ENCODE data around the gene EVPLL. TPM values are rescaled to one million over a fixed set of nuclear protein-coding genes. Genes with fewer than 3 reads are reported as not detected.
A peak's percentile ranks its signal among the peaks of the same experiment; 100 is the strongest.
"Not testable (repeated sequence)": the region's sequence is repeated elsewhere in the genome, so short reads cannot be mapped to it uniquely, and the experiment has no call there.

EVPLL gene
- total and polyA plus RNA-seq, 12 donors = 0.03 TPM; not detected in 11

GRCh38 chr17:18382441-18383078 lies 5.0 kb downstream of the EVPLL start:
- Histone ChIP-seq H3K4me1 (peaks cover 0 to 4% (median 0%) of the 10 kb centered on the region in 9 donors), H3K27me3 (peaks cover 0 to 48% (median 43%) of the 10 kb centered on the region in 7 donors), H3K4me3 (no peak overlapping the region), H3K27ac (no peak overlapping the region), H3K36me3 (no peaks in the 10 kb centered on the region), H3K9me3 (no peaks in the 10 kb centered on the region)
- no peak for ATAC-seq
- no peak for DNase-seq
- intact Hi-C loops (cut with DNase I) = loop anchor here in 1 of 10 donors (10.0 kb wide), 1 partner anchor 58 kb away; no protein-coding TSS in a partner anchor
- WGBS, 2 donors = 55 to 62% methylated on average over 34 to 36 of the region's 36 CpGs
- TF ChIP-seq, protein P1, sequence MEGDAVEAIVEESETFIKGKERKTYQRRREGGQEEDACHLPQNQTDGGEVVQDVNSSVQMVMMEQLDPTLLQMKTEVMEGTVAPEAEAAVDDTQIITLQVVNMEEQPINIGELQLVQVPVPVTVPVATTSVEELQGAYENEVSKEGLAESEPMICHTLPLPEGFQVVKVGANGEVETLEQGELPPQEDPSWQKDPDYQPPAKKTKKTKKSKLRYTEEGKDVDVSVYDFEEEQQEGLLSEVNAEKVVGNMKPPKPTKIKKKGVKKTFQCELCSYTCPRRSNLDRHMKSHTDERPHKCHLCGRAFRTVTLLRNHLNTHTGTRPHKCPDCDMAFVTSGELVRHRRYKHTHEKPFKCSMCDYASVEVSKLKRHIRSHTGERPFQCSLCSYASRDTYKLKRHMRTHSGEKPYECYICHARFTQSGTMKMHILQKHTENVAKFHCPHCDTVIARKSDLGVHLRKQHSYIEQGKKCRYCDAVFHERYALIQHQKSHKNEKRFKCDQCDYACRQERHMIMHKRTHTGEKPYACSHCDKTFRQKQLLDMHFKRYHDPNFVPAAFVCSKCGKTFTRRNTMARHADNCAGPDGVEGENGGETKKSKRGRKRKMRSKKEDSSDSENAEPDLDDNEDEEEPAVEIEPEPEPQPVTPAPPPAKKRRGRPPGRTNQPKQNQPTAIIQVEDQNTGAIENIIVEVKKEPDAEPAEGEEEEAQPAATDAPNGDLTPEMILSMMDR (IDR thresholded peaks at IDR 0.05) = no peak

- not testable (repeated sequence) for H3K36me3 ChIP-seq, H3K4me3 ChIP-seq, H3K9me3 ChIP-seq, DNase-seq, H3K27ac ChIP-seq, H3K4me1 ChIP-seq
- H3K27me3 ChIP-seq = peaks cover 0 to 48% (median 43%) of the 10 kb centered on the region in 7 donors
- ATAC-seq = peak in 1 of 8 donors; percentile 51
- intact Hi-C loops (cut with DNase I) = loop anchor here in 1 of 10 donors (10.0 kb wide), 1 partner anchor 58 kb away; no protein-coding TSS in a partner anchor
- WGBS, 2 donors = 11 to 16% methylated on average over 29 to 36 of the region's 36 CpGs
These were observed 5.5 kb downstream of the EVPLL start for GRCh38 chr17:18383079-18383481.

GRCh38 chr17:18384271-18384670 lies 6.7 kb downstream of the EVPLL start:
- peaks cover 0 to 48% (median 43%) of the 10 kb centered on the region in 7 donors for H3K27me3 ChIP-seq
- intact Hi-C loops (cut with DNase I) = loop anchor here in 1 of 10 donors (10.0 kb wide), 1 partner anchor 59 kb away; no protein-coding TSS in a partner anchor
- H3K27ac ChIP-seq, ATAC-seq, H3K9me3 ChIP-seq, H3K4me1 ChIP-seq, H3K4me3 ChIP-seq, DNase-seq, H3K36me3 ChIP-seq: not testable (repeated sequence)
- 84 to 87% methylated on average over 7 of the region's 7 CpGs for WGBS, 2 donors

GRCh38 chr17:18387583-18387982 lies 10.0 kb downstream of the EVPLL start:
- DNase-seq, H3K27ac ChIP-seq, H3K4me3 ChIP-seq, H3K36me3 ChIP-seq, H3K9me3 ChIP-seq, ATAC-seq, H3K4me1 ChIP-seq: not testable (repeated sequence)
- peaks cover 0 to 17% (median 16%) of the 10 kb centered on the region in 7 donors for H3K27me3 ChIP-seq
- intact Hi-C loops (cut with DNase I) = loop anchor here in 1 of 10 donors (10.0 kb wide), 1 partner anchor 63 kb away; no protein-coding TSS in a partner anchor
- 85 to 90% methylated on average over 5 of the region's 5 CpGs for WGBS, 2 donors

- WGBS, 2 donors = 81 to 94% methylated on average over 4 of the region's 4 CpGs
- not testable (repeated sequence) for DNase-seq, H3K36me3 ChIP-seq, H3K9me3 ChIP-seq, H3K4me3 ChIP-seq, H3K4me1 ChIP-seq, H3K27ac ChIP-seq
- intact Hi-C loops (cut with DNase I) = loop anchor here in 1 of 10 donors (10.0 kb wide), 1 partner anchor 63 kb away; no protein-coding TSS in a partner anchor
- H3K27me3 ChIP-seq = peaks cover 0 to 10% (median 9%) of the 10 kb centered on the region in 7 donors
- peak in 1 of 8 donors; percentile 11 for ATAC-seq
These were observed 10.7 kb downstream of the EVPLL start for GRCh38 chr17:18388266-18388665.

- DNase-seq = not testable (repeated sequence)
These were observed 11.2 kb downstream of the EVPLL start for GRCh38 chr17:18388728-18389127.

GRCh38 chr17:18401872-18402590 lies 24.5 kb downstream of the EVPLL start:
- H3K9me3 ChIP-seq; ATAC-seq; H3K27me3 ChIP-seq; H3K4me3 ChIP-seq; H3K36me3 ChIP-seq; H3K27ac ChIP-seq; H3K4me1 ChIP-seq; intact Hi-C loops (cut with DNase I); DNase-seq: not testable (repeated sequence)
- WGBS, 2 donors = 62 to 64% methylated on average over 5 to 7 of the region's 7 CpGs

More at GRCh38 chr17:18388728-18389127, 11.2 kb downstream of the EVPLL start:
- not testable (repeated sequence) for H3K27ac ChIP-seq, H3K9me3 ChIP-seq, H3K4me1 ChIP-seq, H3K4me3 ChIP-seq, H3K36me3 ChIP-seq, H3K27me3 ChIP-seq
- peak in 4 of 8 donors; percentile 33 to 69 (median 48) for ATAC-seq
- WGBS, 2 donors = 61 to 94% methylated on average over 1 to 3 of the region's 10 CpGs
- intact Hi-C loops (cut with DNase I) = loop anchor here in 1 of 10 donors (10.0 kb wide), 1 partner anchor 64 kb away; no protein-coding TSS in a partner anchor

GRCh38 chr17:18403166-18403565 lies 25.6 kb downstream of the EVPLL start:
- H3K27me3 ChIP-seq; H3K4me3 ChIP-seq; H3K4me1 ChIP-seq; H3K36me3 ChIP-seq; DNase-seq; H3K27ac ChIP-seq; intact Hi-C loops (cut with DNase I); H3K9me3 ChIP-seq; ATAC-seq: not testable (repeated sequence)
- WGBS, 2 donors = 19 to 34% methylated on average over 4 of the region's 5 CpGs

DNA sequence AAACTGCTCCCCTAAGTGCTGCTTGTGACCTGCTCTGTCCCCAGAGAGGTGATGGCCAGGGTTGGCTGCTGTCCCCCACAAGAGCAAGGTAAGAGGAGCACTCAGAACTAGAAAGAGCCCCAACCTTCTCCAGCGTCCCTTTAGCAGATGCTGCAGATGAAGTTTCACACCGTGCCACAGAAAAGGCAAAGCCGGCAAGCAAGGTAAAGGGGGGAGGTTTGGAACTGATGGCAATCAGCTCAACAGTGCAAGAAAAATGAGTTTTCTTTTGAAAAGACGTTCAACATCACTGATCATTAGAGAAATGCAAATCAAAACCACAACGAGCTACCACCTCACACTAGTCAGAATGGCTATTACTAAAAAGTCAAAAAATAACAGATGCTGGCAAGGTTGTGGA lies 26.0 kb downstream of the EVPLL start:
- H3K27ac ChIP-seq; H3K36me3 ChIP-seq; H3K4me1 ChIP-seq; H3K4me3 ChIP-seq; ATAC-seq; H3K27me3 ChIP-seq; H3K9me3 ChIP-seq; DNase-seq; intact Hi-C loops (cut with DNase I): not testable (repeated sequence)
- WGBS, 2 donors = 61% methylated on average over 3 of the region's 5 CpGs; no CpG with 5 or more reads in 1 of the 2 donors

- H3K27ac ChIP-seq; DNase-seq; H3K36me3 ChIP-seq; H3K27me3 ChIP-seq; H3K4me1 ChIP-seq; H3K9me3 ChIP-seq; ATAC-seq; H3K4me3 ChIP-seq; intact Hi-C loops (cut with DNase I): not testable (repeated sequence)
- 49 to 63% methylated on average over 3 of the region's 3 CpGs for WGBS, 2 donors
These were observed 31.3 kb downstream of the EVPLL start for GRCh38 chr17:18408906-18409305.
